Stomach (tissue), 4 donors: Measurements from ENCODE around the gene PPP1R13L.

Experiments used
- EP300 ChIP-seq: sonication (generic); formaldehyde crosslinking; IDR thresholded peaks from one replicate; pipeline ENCODE4 v1.6.1; 2017; ENCODE audit warnings: antibody characterized with exemption
- POLR2AphosphoS5 ChIP-seq, 3 donors: sonication (generic); formaldehyde crosslinking; IDR thresholded peaks; one replicate each; pipeline ENCODE4 v1.6.1; 2016; ENCODE audit warnings: antibody characterized with exemption in 3 of 3
- TF ChIP-seq, protein P1 (sequence below), 7 experiments: fragments of 450-650 bp in 4 of 7; fragments of 200-600 bp in 3 of 7; sonication (generic) in 3 of 7; IDR thresholded peaks; one replicate each; pipeline ENCODE4 v1.5.1; 2016 to 2019; ENCODE audit warnings: antibody characterized with exemption in 7 of 7, control low read depth in 2 of 7, mild to moderate bottlenecking in 1 of 7

DNA sequence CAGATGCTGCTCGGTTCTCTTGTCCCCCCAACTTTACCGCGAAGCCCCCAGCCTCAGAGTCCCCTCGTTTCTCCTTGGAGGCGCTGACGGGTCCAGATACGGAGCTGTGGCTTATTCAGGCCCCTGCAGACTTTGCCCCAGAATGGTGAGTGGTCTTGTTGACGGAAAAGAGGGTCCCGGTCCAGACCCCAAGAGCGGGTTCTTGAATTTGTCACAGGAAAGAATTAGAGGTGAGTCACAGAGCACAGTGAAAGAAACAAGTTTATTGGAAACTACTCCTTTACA is 2.2 kb upstream of the PPP1R13L start:
- TF ChIP-seq, protein P1, sequence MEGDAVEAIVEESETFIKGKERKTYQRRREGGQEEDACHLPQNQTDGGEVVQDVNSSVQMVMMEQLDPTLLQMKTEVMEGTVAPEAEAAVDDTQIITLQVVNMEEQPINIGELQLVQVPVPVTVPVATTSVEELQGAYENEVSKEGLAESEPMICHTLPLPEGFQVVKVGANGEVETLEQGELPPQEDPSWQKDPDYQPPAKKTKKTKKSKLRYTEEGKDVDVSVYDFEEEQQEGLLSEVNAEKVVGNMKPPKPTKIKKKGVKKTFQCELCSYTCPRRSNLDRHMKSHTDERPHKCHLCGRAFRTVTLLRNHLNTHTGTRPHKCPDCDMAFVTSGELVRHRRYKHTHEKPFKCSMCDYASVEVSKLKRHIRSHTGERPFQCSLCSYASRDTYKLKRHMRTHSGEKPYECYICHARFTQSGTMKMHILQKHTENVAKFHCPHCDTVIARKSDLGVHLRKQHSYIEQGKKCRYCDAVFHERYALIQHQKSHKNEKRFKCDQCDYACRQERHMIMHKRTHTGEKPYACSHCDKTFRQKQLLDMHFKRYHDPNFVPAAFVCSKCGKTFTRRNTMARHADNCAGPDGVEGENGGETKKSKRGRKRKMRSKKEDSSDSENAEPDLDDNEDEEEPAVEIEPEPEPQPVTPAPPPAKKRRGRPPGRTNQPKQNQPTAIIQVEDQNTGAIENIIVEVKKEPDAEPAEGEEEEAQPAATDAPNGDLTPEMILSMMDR (IDR thresholded peaks at IDR 0.05): no peak
- no peak for TF ChIP-seq POLR2AphosphoS5 (IDR thresholded peaks at IDR 0.05)
- TF ChIP-seq EP300: no peak
